SK-N-SH (cell line): ENCODE measurements around the gene GUCA1A. TPM values are rescaled to one million over a fixed set of nuclear protein-coding genes. Genes with fewer than 3 reads are reported as not detected.

Source experiments
- CTCF ChIA-PET: fragments of 300-600, 350-600 bp; formaldehyde crosslinking; extraction: SDS; loops from one replicate; lab custom pipeline; 2021; lab: Yijun Ruan, JAX
- POLR2A ChIA-PET: fragments of 350-600 bp; sonication (Branson Sonifier 250); formaldehyde crosslinking; extraction: SDS; loops from one replicate; lab custom pipeline; 2020; ENCODE audit warnings: antibody characterized with exemption, inconsistent platforms; lab: Yijun Ruan, JAX
- DNase-seq: peaks from one replicate; pipeline ENCODE4 v3.0.0; 2012
- H2AFZ ChIP-seq: fragments of 200-600 bp; sonication (generic); 2 replicates; pipeline ENCODE4 v1.8.1; 2016; ENCODE audit warnings: antibody characterized with exemption, mild to moderate bottlenecking, low read depth
- H3F3A ChIP-seq: fragments of 200-600 bp; sonication (generic); replicated peaks from 2 replicates; pipeline ENCODE3; 2016; ENCODE audit warnings: antibody characterized with exemption, mild to moderate bottlenecking; ENCODE audit not compliant: insufficient read depth
- H3K27ac ChIP-seq, 2 experiments: fragments of 200-500 bp in 1 of 2; fragments of 200-600 bp in 1 of 2; sonication (Bioruptor generic) in 1 of 2; sonication (generic), shearing (Covaris generic) in 1 of 2; 2 replicates each; pipeline versions ENCODE4 v1.5.1 to v1.6.1; 2014 to 2016; ENCODE audit warnings: low read depth in 2 of 2, inconsistent platforms in 1 of 2, low read length in 1 of 2, mild to moderate bottlenecking in 1 of 2, mixed read lengths in 1 of 2
- H3K27me3 ChIP-seq: fragments of 200-600 bp; sonication (generic), shearing (Covaris generic); 2 replicates; pipeline ENCODE4 v1.6.1; 2016; ENCODE audit warnings: mixed run types; ENCODE audit not compliant: insufficient read depth
- H3K36me3 ChIP-seq, 2 experiments: fragments of 200-500 bp in 1 of 2; fragments of 200-600 bp in 1 of 2; sonication (Bioruptor generic) in 1 of 2; sonication (generic) in 1 of 2; replicated peaks in 1 of 2; 2 replicates each; pipeline versions ENCODE3 to v1.5.1; 2014 to 2016; ENCODE audit warnings: low read length in 1 of 2, mild to moderate bottlenecking in 1 of 2; ENCODE audit not compliant: insufficient read depth in 2 of 2, control insufficient read depth in 1 of 2
- H3K4me1 ChIP-seq, 2 experiments: fragments of 200-500 bp in 1 of 2; fragments of 200-600 bp in 1 of 2; sonication (Bioruptor generic) in 1 of 2; sonication (generic), shearing (Covaris generic) in 1 of 2; 2 replicates each; pipeline versions ENCODE4 v1.5.1 to v1.6.1; 2014 to 2016; ENCODE audit warnings: low read depth in 1 of 2, low read length in 1 of 2, mixed run types in 1 of 2; ENCODE audit not compliant: insufficient read depth in 2 of 2, control insufficient read depth in 1 of 2
- H3K4me2 ChIP-seq: fragments of 200-600 bp; sonication (generic), shearing (Covaris generic); 2 replicates; pipeline ENCODE4 v1.6.1; 2017; ENCODE audit warnings: mixed run types
- H3K4me3 ChIP-seq, 2 experiments: fragments of 200-500 bp in 1 of 2; fragments of 200-600 bp in 1 of 2; sonication (Bioruptor generic) in 1 of 2; sonication (generic), shearing (Covaris generic) in 1 of 2; 2 replicates each; pipeline versions ENCODE4 v1.5.1 to v1.8.1; 2014 to 2016; ENCODE audit warnings: low read depth in 2 of 2, inconsistent platforms in 1 of 2, low read length in 1 of 2, mild to moderate bottlenecking in 1 of 2, mixed read lengths in 1 of 2, moderate library complexity in 1 of 2
- H3K79me2 ChIP-seq: fragments of 200-600 bp; sonication (generic); 2 replicates; pipeline ENCODE4 v1.8.1; 2017; ENCODE audit warnings: mild to moderate bottlenecking; ENCODE audit not compliant: insufficient read depth
- H3K9ac ChIP-seq: fragments of 200-600 bp; sonication (generic); 2 replicates; pipeline ENCODE4 v1.6.1; 2017; ENCODE audit warnings: mixed run types
- H3K9me2 ChIP-seq: fragments of 200-600 bp; sonication (generic); 2 replicates; pipeline ENCODE4 v1.6.1; 2017; ENCODE audit warnings: mixed run types
- H3K9me3 ChIP-seq: fragments of 200-600 bp; sonication (generic); 2 replicates; pipeline ENCODE4 v1.6.1; 2017; ENCODE audit warnings: mixed run types, mild to moderate bottlenecking, moderate library complexity
- H4K20me1 ChIP-seq: fragments of 200-600 bp; sonication (generic); 2 replicates; pipeline ENCODE4 v1.6.1; 2017; ENCODE audit warnings: mild to moderate bottlenecking, mixed run types; ENCODE audit not compliant: insufficient read depth
- CHD2 ChIP-seq: fragments of 150-350 bp; IDR thresholded peaks from 2 replicates; pipeline ENCODE4 v1.6.1; 2018; ENCODE audit warnings: low read length; ENCODE audit not compliant: partially characterized antibody
- EP300 ChIP-seq, 2 experiments: IDR thresholded peaks; 2 replicates each; pipeline versions ENCODE4 v1.4.0 to v1.6.1; 2012; ENCODE audit warnings: borderline replicate concordance in 1 of 2, low read depth in 1 of 2, low read length in 1 of 2
- EZH2phosphoT487 ChIP-seq: fragments of 200-600 bp; sonication (generic); IDR thresholded peaks from 2 replicates; pipeline ENCODE4 v1.6.1; 2017; ENCODE audit warnings: low read depth, mixed run types, mild to moderate bottlenecking, antibody characterized with exemption, moderate library complexity, borderline replicate concordance
- GABPA ChIP-seq: IDR thresholded peaks from 2 replicates; pipeline ENCODE4 v1.4.0; 2012; ENCODE audit warnings: low read depth, mild to moderate bottlenecking
- GATA2 ChIP-seq: sonication (generic); formaldehyde crosslinking; IDR thresholded peaks from 2 replicates; pipeline ENCODE4 v1.5.0; 2020; ENCODE audit warnings: mild to moderate bottlenecking, missing genetic modification reagents
- JUND ChIP-seq: IDR thresholded peaks from 2 replicates; pipeline ENCODE4 v1.4.0; 2012
- MAX ChIP-seq: IDR thresholded peaks from 2 replicates; pipeline ENCODE4 v1.4.0; 2012; ENCODE audit warnings: low read depth
- MEF2A ChIP-seq: IDR thresholded peaks from 2 replicates; pipeline ENCODE4 v1.4.0; 2012; ENCODE audit warnings: low read depth, borderline replicate concordance
- NRF1 ChIP-seq: IDR thresholded peaks from 2 replicates; pipeline ENCODE4 v1.6.1; 2012; ENCODE audit warnings: low read depth, mild to moderate bottlenecking, low read length
- RCOR1 ChIP-seq: fragments of 150-350 bp; IDR thresholded peaks from 2 replicates; pipeline ENCODE4 v1.6.1; 2017; ENCODE audit warnings: antibody characterized with exemption, low read length
- REST ChIP-seq: IDR thresholded peaks from 2 replicates; pipeline ENCODE4 v1.6.1; 2012; ENCODE audit warnings: mild to moderate bottlenecking, low read depth, low read length, moderate library complexity
- RFX5 ChIP-seq: IDR thresholded peaks from 2 replicates; pipeline ENCODE4 v1.6.1; 2012; ENCODE audit warnings: mild to moderate bottlenecking, improper control_type of control experiment, low read length
- RXRA ChIP-seq: IDR thresholded peaks from 2 replicates; pipeline ENCODE4 v1.4.0; 2012; ENCODE audit warnings: low read depth, mild to moderate bottlenecking, borderline replicate concordance
- SIN3A ChIP-seq: IDR thresholded peaks from 2 replicates; pipeline ENCODE4 v1.6.1; 2012; ENCODE audit warnings: low read depth, mild to moderate bottlenecking, low read length, moderate library complexity, borderline replicate concordance
- SMC3 ChIP-seq: IDR thresholded peaks from 2 replicates; pipeline ENCODE4 v1.6.1; 2012; ENCODE audit warnings: low read depth, low read length, improper control_type of control experiment
- TCF12 ChIP-seq: IDR thresholded peaks from 2 replicates; pipeline ENCODE4 v1.4.0; 2012
- USF1 ChIP-seq: IDR thresholded peaks from 2 replicates; pipeline ENCODE4 v1.4.0; 2012; ENCODE audit warnings: low read depth, borderline replicate concordance
- WGBS: methylation state at CpG from one replicate; pipeline ENCODE4 v1.1.6; 2017; ENCODE audit warnings: low lambda C conversion rate; 5-methylcytosine and 5-hydroxymethylcytosine counted together
- polyA plus RNA-seq, 3 experiments: library from polyadenylated mRNA; depleted of rRNA; stranded (reverse); fragments of >200 nt; gene quantifications; 2 replicates each; pipeline ENCODE4 v1.2.3, GENCODE V29; 2012

GUCA1A gene
- polyA plus RNA-seq, 1 of the 3 experiments (the other 2 are of a cell fraction), result 0.77 TPM

GRCh38 chr6:42195415-42195814, 22.3 kb downstream of the GUCA1A start:
- Histone ChIP-seq H3K4me1 (peaks cover 5 to 22% of the 10 kb centered on the region in 2 experiments; a peak in 3 of 4 replicates), H4K20me1 (peaks cover 4% of the 10 kb centered on the region; the same call in 1 of the 2 replicates), H3K9me3 (no peaks in the 10 kb centered on the region), H3K27ac (no peak overlapping the region), H3K4me2 (no peak overlapping the region), H3F3A (peaks cover 50% of the 10 kb centered on the region), H3K36me3 (no peaks in the 10 kb centered on the region), H3K79me2 (no peaks in the 10 kb centered on the region), H3K4me3 (no peak overlapping the region), H3K9me2 (no peaks in the 10 kb centered on the region), H2AFZ (no peak overlapping the region), H3K9ac (no peak overlapping the region), H3K27me3 (no peaks in the 10 kb centered on the region)
- 92% methylated on average over 4 of the region's 4 CpGs for WGBS
- DNase-seq, result no peak
- ChIA-PET POLR2A (no interaction called here), CTCF (interaction anchor here (1.0 to 1.3 kb wide), 4 partner anchors 18 to 337 kb away, joined by 3 read pairs; no protein-coding TSS in a partner anchor)
- TF ChIP-seq RCOR1 (no peak), GABPA (no peak), EP300 (IDR thresholded peaks at IDR 0.05; ENCODE audit: borderline replicate concordance in 1 of 2, low read depth in 1 of 2, low read length in 1 of 2) (no peak), MAX (no peak), EZH2phosphoT487 (no peak), USF1 (no peak), NRF1 (no peak), TCF12 (no peak), MEF2A (no peak), SMC3 (no peak), REST (no peak), SIN3A (no peak), RFX5 (no peak), JUND (no peak), RXRA (no peak), CHD2 (no peak), GATA2 (no peak)
